ENCODE measurements around the gene PLEKHA1.

Gene PLEKHA1

GRCh38 chr10:122481296-122482056 is 107.0 kb downstream of the PLEKHA1 start:
- FAIRE-seq = no peak
